K562 treated with DMSO at 1 percent for 24 hours (cell line): ENCODE measurements around the gene GPR33. TPM values are rescaled to one million over a fixed set of nuclear protein-coding genes. Genes with fewer than 3 reads are reported as not detected.

Experiments used
- total RNA-seq: library from RNA; unstranded; fragments of 300-600 nt; gene quantifications from 2 replicates; pipeline ENCODE4 v1.2.3, GENCODE V29; 2022; ENCODE audit warnings: low read depth; ENCODE audit not compliant: insufficient read depth

The GPR33 gene
- total RNA-seq: not detected in 2 replicates

DNA sequence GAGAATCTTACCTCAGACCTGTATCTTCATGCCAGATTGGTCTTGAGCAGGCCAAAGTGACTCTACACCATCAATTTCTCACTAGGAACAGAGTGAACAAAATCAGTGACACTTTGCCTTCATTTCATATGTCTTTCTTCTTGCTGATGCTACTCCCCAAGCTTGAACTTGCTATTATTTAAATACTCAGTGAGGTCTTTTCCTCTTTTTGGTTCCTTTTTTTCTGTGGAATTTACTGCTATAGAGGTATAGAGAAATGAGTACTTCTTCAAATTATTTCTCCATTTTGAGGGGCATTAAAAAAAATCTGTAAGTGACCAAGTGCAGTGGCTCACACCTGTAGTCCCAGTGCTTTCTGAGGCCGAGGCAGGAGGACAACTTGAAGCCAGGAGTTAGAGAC lies at the start of gene GPR33:
GPR33 (minus strand) TSS at position 154 of the 400 bp plus-strand sequence. CDS start 4,074 bp downstream, outside the sequence.

GRCh38 chr14:31456841-31457664 lies 30.8 kb downstream of the GPR33 start, which contains the start of gene DTD2:
Gene DTD2, minus strand, starts transcription at chr14:31457506. Its CDS starts 113 bp downstream, at chr14:31457393.

Other genes starting within 250 kb of the GPR33 start
- 6.4 and 7.1 TPM in 2 replicates for gene HEATR5A, start 67.5 kb downstream of the GPR33 start, total RNA-seq
- gene DTD2, start 30.5 kb downstream of the GPR33 start, total RNA-seq: 9.6 and 13.3 TPM in 2 replicates
- 2.1 and 3.7 TPM in 2 replicates for gene NUBPL, start 73.4 kb upstream of the GPR33 start, total RNA-seq